ENCODE data around the gene SLC27A4. TPM values are rescaled to one million over a fixed set of nuclear protein-coding genes. Genes with fewer than 3 reads are reported as not detected.

The SLC27A4 gene
- total RNA-seq, 1 experiment from 2014 or later = 18.8 TPM

DNA sequence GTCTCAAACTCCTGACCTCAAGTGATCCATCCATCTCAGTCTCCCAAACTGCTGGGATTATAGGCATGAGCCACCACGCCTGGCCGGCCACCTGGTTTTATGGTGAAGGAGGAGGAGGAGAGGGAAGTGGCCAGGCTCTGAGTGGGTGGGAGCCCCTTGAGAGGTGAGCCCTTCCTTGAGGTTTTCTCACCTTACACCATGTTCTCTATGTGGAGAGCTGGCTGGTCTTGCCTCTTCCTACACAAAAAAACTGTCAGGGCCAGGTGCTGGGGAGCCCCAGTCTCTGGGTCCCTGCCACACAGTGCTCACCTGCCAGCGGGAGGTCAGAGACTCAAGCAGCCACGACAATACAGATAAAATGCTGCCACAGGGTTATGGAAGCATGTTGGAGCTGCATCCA lies 46.2 kb upstream of the SLC27A4 start:
- Mint-ChIP-seq H3K4me1 (ENCODE audit: insufficient read depth, unreplicated experiment) (peaks cover 7% of the 10 kb centered on the region), H3K36me3 (ENCODE audit: insufficient read depth, unreplicated experiment) (peaks cover 9% of the 10 kb centered on the region), H3K27ac (ENCODE audit: low read depth, unreplicated experiment) (no peak overlapping the region), H3K27me3 (ENCODE audit: insufficient read depth, unreplicated experiment) (no peaks in the 10 kb centered on the region), H3K9me3 (ENCODE audit: unreplicated experiment) (no peaks in the 10 kb centered on the region), H3K4me3 (ENCODE audit: unreplicated experiment) (no peak overlapping the region)
- ChIA-PET POLR2A (interaction anchor here (0.6 kb wide), 2 partner anchors 13 to 125 kb away, joined by 3 to 4 read pairs; no protein-coding TSS in a partner anchor), CTCF (interaction anchor here (0.6 to 5.9 kb wide), 8 partner anchors 8 to 73 kb away, joined by 3 to 74 read pairs (median 4); no protein-coding TSS in a partner anchor)
- DNase-seq (ENCODE audit: unreplicated experiment) = no peak
- no TSS peak for BruUV-seq (replicated peaks)
- intact Hi-C loops (cut with micrococcal nuclease) = loop anchor here (2.0 kb wide), 1 partner anchor 119 kb away; no protein-coding TSS in a partner anchor
- TF ChIP-seq, protein P1, sequence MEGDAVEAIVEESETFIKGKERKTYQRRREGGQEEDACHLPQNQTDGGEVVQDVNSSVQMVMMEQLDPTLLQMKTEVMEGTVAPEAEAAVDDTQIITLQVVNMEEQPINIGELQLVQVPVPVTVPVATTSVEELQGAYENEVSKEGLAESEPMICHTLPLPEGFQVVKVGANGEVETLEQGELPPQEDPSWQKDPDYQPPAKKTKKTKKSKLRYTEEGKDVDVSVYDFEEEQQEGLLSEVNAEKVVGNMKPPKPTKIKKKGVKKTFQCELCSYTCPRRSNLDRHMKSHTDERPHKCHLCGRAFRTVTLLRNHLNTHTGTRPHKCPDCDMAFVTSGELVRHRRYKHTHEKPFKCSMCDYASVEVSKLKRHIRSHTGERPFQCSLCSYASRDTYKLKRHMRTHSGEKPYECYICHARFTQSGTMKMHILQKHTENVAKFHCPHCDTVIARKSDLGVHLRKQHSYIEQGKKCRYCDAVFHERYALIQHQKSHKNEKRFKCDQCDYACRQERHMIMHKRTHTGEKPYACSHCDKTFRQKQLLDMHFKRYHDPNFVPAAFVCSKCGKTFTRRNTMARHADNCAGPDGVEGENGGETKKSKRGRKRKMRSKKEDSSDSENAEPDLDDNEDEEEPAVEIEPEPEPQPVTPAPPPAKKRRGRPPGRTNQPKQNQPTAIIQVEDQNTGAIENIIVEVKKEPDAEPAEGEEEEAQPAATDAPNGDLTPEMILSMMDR (IDR thresholded peaks at IDR 0.05; ENCODE audit: unreplicated experiment) = no peak

DNA sequence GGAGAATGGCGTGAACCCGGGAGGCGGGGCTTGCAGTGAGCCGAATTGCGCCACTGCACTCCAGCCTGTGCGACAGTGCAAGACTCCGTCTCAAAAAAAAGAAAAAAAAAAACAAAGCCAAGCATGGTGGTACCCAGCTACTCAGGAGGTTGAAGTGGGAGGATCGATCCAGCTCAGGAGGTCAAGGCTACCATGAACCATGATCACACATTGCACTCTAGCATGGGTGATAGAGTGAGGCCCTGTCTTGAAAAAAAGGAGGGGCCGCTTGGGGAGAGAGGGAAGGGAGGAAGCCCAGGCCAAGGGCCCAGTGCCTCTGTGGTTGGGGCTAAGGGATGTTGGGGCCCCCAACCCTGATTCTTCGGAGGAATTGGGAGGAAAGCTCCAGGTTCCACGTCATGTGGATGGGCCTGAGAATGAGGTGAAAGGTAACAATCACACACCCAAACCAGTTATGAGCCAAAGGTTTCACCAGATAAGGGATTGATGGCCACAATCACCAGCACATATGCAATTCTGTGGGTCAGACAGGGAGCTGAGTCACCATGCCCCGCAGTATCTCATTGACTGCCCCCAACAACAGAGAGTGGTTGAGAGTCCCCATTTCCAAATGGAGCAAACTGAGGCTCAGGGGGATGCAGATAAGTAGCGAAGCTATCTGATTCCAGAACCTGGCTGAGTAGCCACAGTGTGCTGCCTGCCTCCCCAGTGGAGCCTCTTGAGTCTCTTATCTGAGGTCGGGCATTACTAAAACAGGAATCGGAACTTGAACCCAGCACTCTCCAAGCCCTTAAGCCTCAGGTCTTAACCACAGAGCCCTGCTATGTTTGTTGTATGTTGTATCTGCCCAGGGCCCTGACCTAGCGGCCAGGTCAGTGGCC lies 43.7 kb upstream of the SLC27A4 start:
- Mint-ChIP-seq H3K4me3 (ENCODE audit: unreplicated experiment) (no peak overlapping the region), H3K27ac (ENCODE audit: low read depth, unreplicated experiment) (no peak overlapping the region), H3K27me3 (ENCODE audit: insufficient read depth, unreplicated experiment) (no peaks in the 10 kb centered on the region), H3K36me3 (ENCODE audit: insufficient read depth, unreplicated experiment) (peaks cover 5% of the 10 kb centered on the region), H3K4me1 (ENCODE audit: insufficient read depth, unreplicated experiment) (peaks cover 7% of the 10 kb centered on the region), H3K9me3 (ENCODE audit: unreplicated experiment) (no peaks in the 10 kb centered on the region)
- no TSS peak for BruUV-seq (replicated peaks)
- no peak for DNase-seq (ENCODE audit: unreplicated experiment)
- TF ChIP-seq, protein P1 (IDR thresholded peaks at IDR 0.05; ENCODE audit: unreplicated experiment) = no peak
- ChIA-PET POLR2A (interaction anchor here (0.7 to 3.4 kb wide), 7 partner anchors 8 to 104 kb away, joined by 4 to 21 read pairs (median 7); partner anchors contain the start of genes SLC27A4 and URM1), CTCF (interaction anchor here (0.6 to 5.9 kb wide), 11 partner anchors 8 to 305 kb away, joined by 3 to 74 read pairs (median 4); no protein-coding TSS in a partner anchor)
- intact Hi-C loops (cut with micrococcal nuclease) = no loop called here

DNA sequence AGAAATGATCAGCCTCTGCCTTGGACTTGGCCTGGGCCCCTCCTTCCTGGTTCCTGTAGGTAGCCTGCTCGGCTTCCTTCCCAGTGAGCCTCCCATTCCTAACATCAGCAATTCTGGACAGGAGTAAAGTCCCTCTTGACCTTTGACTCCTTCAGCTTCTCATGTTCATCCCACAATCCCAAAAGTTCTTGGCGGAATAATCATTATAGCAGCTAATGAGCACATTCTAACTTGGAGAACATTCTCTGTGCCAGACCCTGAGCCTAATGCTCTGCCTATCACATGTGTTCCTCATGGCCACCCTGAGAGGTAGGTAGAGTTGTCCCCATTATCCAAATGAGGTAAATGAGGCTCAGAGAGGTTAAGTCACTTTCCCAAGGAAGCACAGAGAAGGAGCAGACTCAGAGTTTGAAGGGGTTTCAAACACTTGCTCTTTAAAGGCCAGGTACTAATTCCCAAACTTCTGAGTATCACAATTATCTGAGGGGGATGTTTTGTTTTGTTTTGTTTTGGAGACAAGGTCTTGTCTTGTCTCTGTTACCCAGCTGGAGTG lies 43.0 kb upstream of the SLC27A4 start:
- Mint-ChIP-seq H3K9me3 (ENCODE audit: unreplicated experiment) (no peaks in the 10 kb centered on the region), H3K4me3 (ENCODE audit: unreplicated experiment) (no peak overlapping the region), H3K27me3 (ENCODE audit: insufficient read depth, unreplicated experiment) (no peaks in the 10 kb centered on the region), H3K4me1 (ENCODE audit: insufficient read depth, unreplicated experiment) (peaks cover 7% of the 10 kb centered on the region), H3K36me3 (ENCODE audit: insufficient read depth, unreplicated experiment) (peaks cover 5% of the 10 kb centered on the region), H3K27ac (ENCODE audit: low read depth, unreplicated experiment) (no peak overlapping the region)
- ChIA-PET POLR2A (interaction anchor here (0.6 to 3.4 kb wide), 6 partner anchors 9 to 517 kb away, joined by 3 to 21 read pairs (median 6); partner anchors contain the start of genes SLC27A4 and URM1), CTCF (interaction anchor here (0.6 to 5.9 kb wide), 3 partner anchors 8 to 46 kb away, joined by 3 to 74 read pairs (median 11); no protein-coding TSS in a partner anchor)
- no peak for DNase-seq (ENCODE audit: unreplicated experiment)
- no TSS peak for BruUV-seq (replicated peaks)
- intact Hi-C loops (cut with micrococcal nuclease) = no loop called here
- TF ChIP-seq, protein P1 (IDR thresholded peaks at IDR 0.05; ENCODE audit: unreplicated experiment) = no peak
